ENCODE measurements around the gene CLK3.

The CLK3 gene

DNA sequence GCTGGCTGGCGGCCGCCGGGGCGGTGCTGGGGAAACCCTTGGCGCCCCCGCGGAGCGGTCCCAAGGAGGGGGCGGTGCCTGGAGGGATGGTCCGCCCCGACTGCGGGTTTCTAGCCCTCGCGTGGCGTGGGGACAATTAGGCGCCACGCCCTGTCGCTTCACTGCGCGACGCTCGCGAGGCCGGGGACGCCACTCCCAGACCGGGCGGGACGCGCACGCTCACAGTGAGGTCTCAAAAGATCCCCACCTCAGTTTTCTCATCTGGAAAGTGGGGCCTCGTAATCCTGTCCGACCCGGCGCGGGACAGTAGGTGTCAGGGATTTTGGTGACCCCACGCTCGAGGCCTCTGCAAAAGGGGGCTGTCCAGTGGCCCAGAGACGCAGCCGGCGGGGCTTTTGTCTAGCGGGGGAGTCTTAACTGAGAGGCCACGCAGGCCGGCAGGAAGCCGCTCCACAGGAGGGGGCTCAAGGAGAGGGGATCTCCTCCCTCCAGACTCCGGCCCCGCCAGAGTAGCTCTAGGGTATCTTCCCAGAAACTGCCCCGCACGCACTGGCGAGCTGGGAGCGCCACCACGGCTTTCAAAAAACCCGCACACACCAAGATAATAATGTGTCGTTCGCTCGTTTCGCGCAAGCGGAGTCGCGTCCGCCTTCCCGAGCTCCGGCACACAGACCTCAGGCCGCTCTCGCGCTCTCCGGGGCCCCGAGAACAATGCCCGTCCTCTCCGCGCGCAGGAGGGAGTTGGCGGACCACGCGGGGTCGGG is 710 bp upstream of the CLK3 start (continued):
- TF ChIP-seq ZNF404 (tag by site-specific recombination; IDR thresholded peaks at IDR 0.05) (no peak), ZNF548 (tag by site-specific recombination; IDR thresholded peaks at IDR 0.05) (no peak), ZNF140 (tag by site-specific recombination; IDR thresholded peaks at IDR 0.05) (no peak), ZBTB21 (tag by site-specific recombination; IDR thresholded peaks at IDR 0.05) (peak; percentile 57; the same call in 1 of the 2 replicates), YY2 (tag by site-specific recombination; IDR thresholded peaks at IDR 0.05) (no peak), GLI2 (tag by site-specific recombination; IDR thresholded peaks at IDR 0.05; ENCODE audit: borderline replicate concordance, low read depth) (no peak; the same call in 1 of the 2 replicates), ZBTB8A (tag by site-specific recombination; IDR thresholded peaks at IDR 0.05) (peak; percentile 40), KLF16 (tag by site-specific recombination; IDR thresholded peaks at IDR 0.05) (peak; percentile 84), MEIS1 (CRISPR knock-in tag; IDR thresholded peaks at IDR 0.05; ENCODE audit: borderline replicate concordance) (no peak), ZNF223 (tag by site-specific recombination; IDR thresholded peaks at IDR 0.05) (no peak), ZSCAN30 (tag by site-specific recombination; IDR thresholded peaks at IDR 0.05) (peak; percentile 82; the same call in 1 of the 2 replicates), OSR2 (tag by site-specific recombination; IDR thresholded peaks at IDR 0.05) (0 out of 2 replicates have a peak, but pooled peaks have one; percentile 17), ZNF610 (tag by site-specific recombination; IDR thresholded peaks at IDR 0.05; ENCODE audit: borderline replicate concordance) (no peak; the same call in none of the 2 replicates), ZXDB (tag by site-specific recombination; IDR thresholded peaks at IDR 0.05) (peak; percentile 94), BCL11B (tag by site-specific recombination; IDR thresholded peaks at IDR 0.05; ENCODE audit: low read depth) (peak; percentile 78), ZNF221 (tag by site-specific recombination; IDR thresholded peaks at IDR 0.05; ENCODE audit: borderline replicate concordance) (no peak), ZNF426 (tag by site-specific recombination; IDR thresholded peaks at IDR 0.05) (no peak), ZNF624 (tag by site-specific recombination; IDR thresholded peaks at IDR 0.05) (no peak), ZNF843 (tag by site-specific recombination; IDR thresholded peaks at IDR 0.05) (no peak; the same call in 1 of the 2 replicates), IKZF3 (tag by site-specific recombination; IDR thresholded peaks at IDR 0.05) (0 out of 2 replicates have a peak, but pooled peaks have one; percentile 16), ZNF354C (tag by site-specific recombination; IDR thresholded peaks at IDR 0.05; ENCODE audit: borderline replicate concordance, low read depth) (no peak), ZNF555 (tag by site-specific recombination; conservative IDR thresholded peaks at IDR 0.05) (no peak), SCRT2 (tag by site-specific recombination; IDR thresholded peaks at IDR 0.05) (0 out of 2 replicates have a peak, but pooled peaks have one; percentile 8), ZBTB1 (tag by site-specific recombination; IDR thresholded peaks at IDR 0.05) (peak; percentile 33; the same call in 1 of the 2 replicates)
- TF ChIP-seq, protein P1, sequence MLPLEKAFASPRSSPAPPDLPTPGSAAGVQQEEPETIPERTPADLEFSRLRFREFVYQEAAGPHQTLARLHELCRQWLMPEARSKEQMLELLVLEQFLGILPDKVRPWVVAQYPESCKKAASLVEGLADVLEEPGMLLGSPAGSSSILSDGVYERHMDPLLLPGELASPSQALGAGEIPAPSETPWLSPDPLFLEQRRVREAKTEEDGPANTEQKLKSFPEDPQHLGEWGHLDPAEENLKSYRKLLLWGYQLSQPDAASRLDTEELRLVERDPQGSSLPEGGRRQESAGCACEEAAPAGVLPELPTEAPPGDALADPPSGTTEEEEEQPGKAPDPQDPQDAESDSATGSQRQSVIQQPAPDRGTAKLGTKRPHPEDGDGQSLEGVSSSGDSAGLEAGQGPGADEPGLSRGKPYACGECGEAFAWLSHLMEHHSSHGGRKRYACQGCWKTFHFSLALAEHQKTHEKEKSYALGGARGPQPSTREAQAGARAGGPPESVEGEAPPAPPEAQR (tag by site-specific recombination; IDR thresholded peaks at IDR 0.05): no peak
- TF ChIP-seq, protein P2, sequence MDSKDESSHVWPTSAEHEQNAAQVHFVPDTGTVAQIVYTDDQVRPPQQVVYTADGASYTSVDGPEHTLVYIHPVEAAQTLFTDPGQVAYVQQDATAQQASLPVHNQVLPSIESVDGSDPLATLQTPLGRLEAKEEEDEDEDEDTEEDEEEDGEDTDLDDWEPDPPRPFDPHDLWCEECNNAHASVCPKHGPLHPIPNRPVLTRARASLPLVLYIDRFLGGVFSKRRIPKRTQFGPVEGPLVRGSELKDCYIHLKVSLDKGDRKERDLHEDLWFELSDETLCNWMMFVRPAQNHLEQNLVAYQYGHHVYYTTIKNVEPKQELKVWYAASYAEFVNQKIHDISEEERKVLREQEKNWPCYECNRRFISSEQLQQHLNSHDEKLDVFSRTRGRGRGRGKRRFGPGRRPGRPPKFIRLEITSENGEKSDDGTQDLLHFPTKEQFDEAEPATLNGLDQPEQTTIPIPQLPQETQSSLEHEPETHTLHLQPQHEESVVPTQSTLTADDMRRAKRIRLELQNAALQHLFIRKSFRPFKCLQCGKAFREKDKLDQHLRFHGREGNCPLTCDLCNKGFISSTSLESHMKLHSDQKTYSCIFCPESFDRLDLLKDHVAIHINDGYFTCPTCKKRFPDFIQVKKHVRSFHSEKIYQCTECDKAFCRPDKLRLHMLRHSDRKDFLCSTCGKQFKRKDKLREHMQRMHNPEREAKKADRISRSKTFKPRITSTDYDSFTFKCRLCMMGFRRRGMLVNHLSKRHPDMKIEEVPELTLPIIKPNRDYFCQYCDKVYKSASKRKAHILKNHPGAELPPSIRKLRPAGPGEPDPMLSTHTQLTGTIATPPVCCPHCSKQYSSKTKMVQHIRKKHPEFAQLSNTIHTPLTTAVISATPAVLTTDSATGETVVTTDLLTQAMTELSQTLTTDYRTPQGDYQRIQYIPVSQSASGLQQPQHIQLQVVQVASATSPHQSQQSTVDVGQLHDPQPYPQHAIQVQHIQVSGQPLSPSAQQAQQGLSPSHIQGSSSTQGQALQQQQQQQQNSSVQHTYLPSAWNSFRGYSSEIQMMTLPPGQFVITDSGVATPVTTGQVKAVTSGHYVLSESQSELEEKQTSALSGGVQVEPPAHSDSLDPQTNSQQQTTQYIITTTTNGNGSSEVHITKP (tag by site-specific recombination; IDR thresholded peaks at IDR 0.05): no peak
- TF ChIP-seq, protein P3, sequence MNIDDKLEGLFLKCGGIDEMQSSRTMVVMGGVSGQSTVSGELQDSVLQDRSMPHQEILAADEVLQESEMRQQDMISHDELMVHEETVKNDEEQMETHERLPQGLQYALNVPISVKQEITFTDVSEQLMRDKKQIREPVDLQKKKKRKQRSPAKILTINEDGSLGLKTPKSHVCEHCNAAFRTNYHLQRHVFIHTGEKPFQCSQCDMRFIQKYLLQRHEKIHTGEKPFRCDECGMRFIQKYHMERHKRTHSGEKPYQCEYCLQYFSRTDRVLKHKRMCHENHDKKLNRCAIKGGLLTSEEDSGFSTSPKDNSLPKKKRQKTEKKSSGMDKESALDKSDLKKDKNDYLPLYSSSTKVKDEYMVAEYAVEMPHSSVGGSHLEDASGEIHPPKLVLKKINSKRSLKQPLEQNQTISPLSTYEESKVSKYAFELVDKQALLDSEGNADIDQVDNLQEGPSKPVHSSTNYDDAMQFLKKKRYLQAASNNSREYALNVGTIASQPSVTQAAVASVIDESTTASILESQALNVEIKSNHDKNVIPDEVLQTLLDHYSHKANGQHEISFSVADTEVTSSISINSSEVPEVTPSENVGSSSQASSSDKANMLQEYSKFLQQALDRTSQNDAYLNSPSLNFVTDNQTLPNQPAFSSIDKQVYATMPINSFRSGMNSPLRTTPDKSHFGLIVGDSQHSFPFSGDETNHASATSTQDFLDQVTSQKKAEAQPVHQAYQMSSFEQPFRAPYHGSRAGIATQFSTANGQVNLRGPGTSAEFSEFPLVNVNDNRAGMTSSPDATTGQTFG (tag by site-specific recombination; IDR thresholded peaks at IDR 0.05; ENCODE audit: borderline replicate concordance): no peak
- TF ChIP-seq, protein P4, sequence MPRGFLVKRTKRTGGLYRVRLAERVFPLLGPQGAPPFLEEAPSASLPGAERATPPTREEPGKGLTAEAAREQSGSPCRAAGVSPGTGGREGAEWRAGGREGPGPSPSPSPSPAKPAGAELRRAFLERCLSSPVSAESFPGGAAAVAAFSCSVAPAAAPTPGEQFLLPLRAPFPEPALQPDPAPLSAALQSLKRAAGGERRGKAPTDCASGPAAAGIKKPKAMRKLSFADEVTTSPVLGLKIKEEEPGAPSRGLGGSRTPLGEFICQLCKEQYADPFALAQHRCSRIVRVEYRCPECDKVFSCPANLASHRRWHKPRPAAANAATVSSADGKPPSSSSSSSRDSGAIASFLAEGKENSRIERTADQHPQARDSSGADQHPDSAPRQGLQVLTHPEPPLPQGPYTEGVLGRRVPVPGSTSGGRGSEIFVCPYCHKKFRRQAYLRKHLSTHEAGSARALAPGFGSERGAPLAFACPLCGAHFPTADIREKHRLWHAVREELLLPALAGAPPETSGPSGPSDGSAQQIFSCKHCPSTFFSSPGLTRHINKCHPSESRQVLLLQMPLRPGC (tag by site-specific recombination; IDR thresholded peaks at IDR 0.05): no peak; the same call in 1 of the 2 replicates
- TF ChIP-seq, protein P5, sequence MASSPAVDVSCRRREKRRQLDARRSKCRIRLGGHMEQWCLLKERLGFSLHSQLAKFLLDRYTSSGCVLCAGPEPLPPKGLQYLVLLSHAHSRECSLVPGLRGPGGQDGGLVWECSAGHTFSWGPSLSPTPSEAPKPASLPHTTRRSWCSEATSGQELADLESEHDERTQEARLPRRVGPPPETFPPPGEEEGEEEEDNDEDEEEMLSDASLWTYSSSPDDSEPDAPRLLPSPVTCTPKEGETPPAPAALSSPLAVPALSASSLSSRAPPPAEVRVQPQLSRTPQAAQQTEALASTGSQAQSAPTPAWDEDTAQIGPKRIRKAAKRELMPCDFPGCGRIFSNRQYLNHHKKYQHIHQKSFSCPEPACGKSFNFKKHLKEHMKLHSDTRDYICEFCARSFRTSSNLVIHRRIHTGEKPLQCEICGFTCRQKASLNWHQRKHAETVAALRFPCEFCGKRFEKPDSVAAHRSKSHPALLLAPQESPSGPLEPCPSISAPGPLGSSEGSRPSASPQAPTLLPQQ (tag by site-specific recombination; IDR thresholded peaks at IDR 0.05): peak; percentile 51; the same call in 1 of the 2 replicates

All from HEK293 (cell line).